HCT116 (cell line): ENCODE results near the gene EVL. TPM values are rescaled to one million over a fixed set of nuclear protein-coding genes. Genes with fewer than 3 reads are reported as not detected.

Source experiments
- ATAC-seq: fragments of 200-7000 bp; cut with Tn5 transposase; 2 replicates; pipeline ENCODE4 v1.9.1; 2020; ENCODE audit warnings: mild to moderate bottlenecking, moderate library complexity
- BruUV-seq: library from RNA; stranded (reverse); fragments of 400-500 nt; replicated peaks from 2 replicates; lab custom pipeline; 2021; lab: Mats Ljungman, UMichigan
- CTCF ChIA-PET: fragments of 300-600 bp; sonication (Branson Sonifier 250); formaldehyde crosslinking; loops from one replicate; lab custom pipeline; 2021; ENCODE audit warnings: antibody characterized with exemption; lab: Charles Lee
- POLR2A ChIA-PET: fragments of 300-600, 350-600 bp; sonication (Branson Sonifier 250); formaldehyde crosslinking; loops from one replicate; lab custom pipeline; 2021; ENCODE audit warnings: antibody characterized with exemption; lab: Charles Lee
- RAD21 ChIA-PET, 2 experiments: fragments of 300-600 bp; sonication (Branson Sonifier 250); formaldehyde crosslinking; loops; one replicate each; lab custom pipeline; 2023; ENCODE audit warnings: low total read pairs in 2 of 2; ENCODE audit not compliant: uncharacterized antibody in 2 of 2, unreplicated experiment in 2 of 2, low non-redundant PET in 1 of 2; lab: Charles Lee
- DNase-seq: peaks from one replicate; pipeline ENCODE4 v3.0.0-alpha.2; 2010; ENCODE audit warnings: low read depth, low spot score
- H2AFZ ChIP-seq: fragments of 200-600 bp; shearing (Covaris generic), sonication (generic); 2 replicates; pipeline ENCODE4 v1.6.1; 2017; ENCODE audit warnings: low read depth, mixed run types, mixed read lengths, antibody characterized with exemption, low read length; ENCODE audit not compliant: poor library complexity, severe bottlenecking
- H3K27ac ChIP-seq: 2 replicates; pipeline ENCODE4 v1.5.1; 2012; ENCODE audit warnings: low read depth, low read length
- H3K27me3 ChIP-seq: fragments of 200-600 bp; sonication (generic); 2 replicates; pipeline ENCODE4 v1.6.1; 2016; ENCODE audit warnings: mixed run types, low read length, mixed read lengths; ENCODE audit not compliant: insufficient read depth
- H3K36me3 ChIP-seq, 2 experiments: fragments of 200-500 bp in 1 of 2; fragments of 200-600 bp in 1 of 2; sonication (Bioruptor generic) in 1 of 2; sonication (generic) in 1 of 2; 2 replicates each; pipeline versions ENCODE4 v1.5.1 to v1.6.1; 2014 to 2016; ENCODE audit warnings: low read length in 2 of 2, inconsistent platforms in 1 of 2, mixed read lengths in 1 of 2, mixed run types in 1 of 2; ENCODE audit not compliant: insufficient read depth in 2 of 2, control insufficient read depth in 1 of 2
- H3K4me1 ChIP-seq, 2 experiments: fragments of 200-600 bp in 1 of 2; sonication (generic) in 1 of 2; 2 replicates each; pipeline versions ENCODE4 v1.5.1 to v1.6.1; 2012 to 2017; ENCODE audit warnings: low read length in 2 of 2, inconsistent platforms in 1 of 2, mild to moderate bottlenecking in 1 of 2, mixed read lengths in 1 of 2, mixed run types in 1 of 2, moderate library complexity in 1 of 2; ENCODE audit not compliant: insufficient read depth in 2 of 2, control insufficient read depth in 1 of 2
- H3K4me2 ChIP-seq: fragments of 200-600 bp; sonication (generic); 2 replicates; pipeline ENCODE4 v1.6.1; 2017; ENCODE audit warnings: mixed run types, low read length, mixed read lengths
- H3K4me3 ChIP-seq, 2 experiments: fragments of 200-600 bp in 1 of 2; sonication (generic) in 1 of 2; replicated peaks in 1 of 2; 2 replicates each; pipeline ENCODE4 v1.5.1; 2011 to 2016; ENCODE audit warnings: low read length in 2 of 2, control low read depth in 1 of 2, low read depth in 1 of 2, mild to moderate bottlenecking in 1 of 2, mixed read lengths in 1 of 2, mixed run types in 1 of 2
- H3K79me2 ChIP-seq: fragments of 200-600 bp; sonication (generic); 2 replicates; pipeline ENCODE4 v1.6.1; 2017; ENCODE audit warnings: mild to moderate bottlenecking, mixed run types, low read length, moderate library complexity, mixed read lengths; ENCODE audit not compliant: insufficient read depth
- H3K9ac ChIP-seq: fragments of 200-600 bp; sonication (generic); 2 replicates; pipeline ENCODE4 v1.6.1; 2016; ENCODE audit warnings: low read length, mixed read lengths
- H3K9me2 ChIP-seq: fragments of 200-600 bp; sonication (generic), shearing (Covaris generic); 2 replicates; pipeline ENCODE4 v1.6.1; 2017; ENCODE audit warnings: mixed run types, mild to moderate bottlenecking, moderate library complexity; ENCODE audit not compliant: insufficient read depth
- H3K9me3 ChIP-seq, 2 experiments: fragments of 200-500 bp in 1 of 2; fragments of 200-600 bp in 1 of 2; sonication (Bioruptor generic) in 1 of 2; sonication (generic) in 1 of 2; 2 replicates each; pipeline ENCODE4 v1.6.1; 2014 to 2017; ENCODE audit warnings: low read length in 2 of 2, mixed read lengths in 2 of 2, inconsistent platforms in 1 of 2, low read depth in 1 of 2, mild to moderate bottlenecking in 1 of 2, mixed run types in 1 of 2, moderate library complexity in 1 of 2; ENCODE audit not compliant: control insufficient read depth in 1 of 2, insufficient read depth in 1 of 2
- H4K20me1 ChIP-seq: fragments of 200-600 bp; sonication (generic), shearing (Covaris generic); 2 replicates; pipeline ENCODE4 v1.6.1; 2017; ENCODE audit warnings: mixed run types, mild to moderate bottlenecking, moderate library complexity; ENCODE audit not compliant: insufficient read depth
- CBX3 ChIP-seq: IDR thresholded peaks from 2 replicates; pipeline ENCODE4 v1.6.1; 2012; ENCODE audit warnings: low read depth
- CTCF ChIP-seq, 3 experiments: fragments of 200-600 bp in 1 of 3; sonication (generic) in 1 of 3; IDR thresholded peaks in 2 of 3; conservative IDR thresholded peaks in 1 of 3; 2 replicates each; pipeline ENCODE4 v1.5.1; 2012 to 2017; ENCODE audit warnings: low read depth in 2 of 3, low read length in 2 of 3, antibody characterized with exemption in 1 of 3, borderline replicate concordance in 1 of 3, control low read depth in 1 of 3, mild to moderate bottlenecking in 1 of 3, mixed read lengths in 1 of 3, mixed run types in 1 of 3, moderate library complexity in 1 of 3; ENCODE audit not compliant: insufficient read depth in 1 of 3
- EGR1 ChIP-seq: IDR thresholded peaks from 2 replicates; pipeline ENCODE4 v1.6.1; 2012; ENCODE audit warnings: low read depth
- ELF1 ChIP-seq: IDR thresholded peaks from 2 replicates; pipeline ENCODE4 v1.6.1; 2012; ENCODE audit warnings: low read depth, borderline replicate concordance
- EZH2phosphoT487 ChIP-seq: fragments of 200-600 bp; IDR thresholded peaks from 2 replicates; pipeline ENCODE4 v1.6.1; 2018; ENCODE audit warnings: antibody characterized with exemption, borderline replicate concordance
- FOSL1 ChIP-seq: IDR thresholded peaks from 2 replicates; pipeline ENCODE4 v1.6.1; 2012; ENCODE audit warnings: low read depth
- JUND ChIP-seq: IDR thresholded peaks from 2 replicates; pipeline ENCODE4 v1.6.1; 2012
- MAX ChIP-seq: IDR thresholded peaks from 2 replicates; pipeline ENCODE4 v1.6.1; 2012
- POLR2A ChIP-seq: IDR thresholded peaks from 2 replicates; pipeline ENCODE4 v1.7.0; 2011; ENCODE audit warnings: borderline replicate concordance; ENCODE audit not compliant: insufficient read depth, insufficient read length; ENCODE audit errors: extremely low read depth
- POLR2AphosphoS5 ChIP-seq: IDR thresholded peaks from 2 replicates; pipeline ENCODE4 v1.6.1; 2011; ENCODE audit warnings: mild to moderate bottlenecking, low read depth, low read length, moderate library complexity
- SIN3A ChIP-seq: IDR thresholded peaks from 2 replicates; pipeline ENCODE4 v1.6.1; 2012; ENCODE audit warnings: low read depth
- SP1 ChIP-seq: IDR thresholded peaks from 2 replicates; pipeline ENCODE4 v1.6.1; 2012; ENCODE audit warnings: low read depth
- SRF ChIP-seq: IDR thresholded peaks from 2 replicates; pipeline ENCODE4 v1.6.1; 2012; ENCODE audit warnings: low read depth
- YY1 ChIP-seq: IDR thresholded peaks from 2 replicates; pipeline ENCODE4 v1.6.1; 2011; ENCODE audit warnings: low read length, low read depth, moderate library complexity, mild to moderate bottlenecking; ENCODE audit not compliant: insufficient replicate concordance; ENCODE audit errors: extremely low read depth
- ZNF274 ChIP-seq: fragments of 200-500 bp; sonication (Bioruptor generic); IDR thresholded peaks from 2 replicates; pipeline ENCODE4 v1.6.1; 2014; ENCODE audit warnings: mild to moderate bottlenecking, low read depth, low read length, inconsistent platforms
- intact Hi-C: fragments of 100-400 bp; cut with micrococcal nuclease; formaldehyde crosslinking; loops from 2 replicates; pipeline ENCODE4 v1.10.0; 2022
- total RNA-seq: library from RNA; stranded (reverse); gene quantifications from one replicate; pipeline ENCODE4 v1.2.1, GENCODE V29; 2021; ENCODE audit not compliant: unreplicated experiment
- TF ChIP-seq, protein P1 (sequence below): IDR thresholded peaks from 2 replicates; pipeline ENCODE4 v1.6.1; 2011; ENCODE audit warnings: mild to moderate bottlenecking, low read length, moderate library complexity; ENCODE audit not compliant: insufficient replicate concordance; ENCODE audit errors: extremely low read depth

EVL gene
- total RNA-seq, 1 experiment from 2014 or later = 19.9 TPM

- Histone ChIP-seq H3K9me2 (no peaks in the 10 kb centered on the region), H3K27ac (no peak overlapping the region), H3K9ac (no peak overlapping the region), H3K79me2 (no peaks in the 10 kb centered on the region), H4K20me1 (no peaks in the 10 kb centered on the region), H3K9me3 (no peaks in the 10 kb centered on the region), H3K4me3 (no peak overlapping the region), H3K36me3 (no peaks in the 10 kb centered on the region), H3K4me2 (no peak overlapping the region), H3K4me1 (no peaks in the 10 kb centered on the region), H3K27me3 (no peaks in the 10 kb centered on the region), H2AFZ (no peak overlapping the region)
- DNase-seq = no peak
- ChIA-PET POLR2A (no interaction called here), RAD21 (no interaction called here), CTCF (interaction anchor here (1.0 to 1.2 kb wide), 1 partner anchor 71 kb away, joined by 3 to 4 read pairs; no protein-coding TSS in a partner anchor)
- BruUV-seq = no TSS peak
- no peak for TF ChIP-seq JUND
- no peak for TF ChIP-seq CTCF (IDR thresholded peaks at IDR 0.05 in 2 of 3, conservative IDR thresholded peaks at IDR 0.05 in 1 of 3; ENCODE audit: borderline replicate concordance in 1 of 3, insufficient read depth in 1 of 3, low read depth in 2 of 3, low read length in 2 of 3)
- no peak for TF ChIP-seq EGR1
- no peak for TF ChIP-seq FOSL1
- no peak for TF ChIP-seq POLR2AphosphoS5
- no peak for TF ChIP-seq POLR2A
- TF ChIP-seq SRF = no peak
- TF ChIP-seq ELF1 = no peak
- TF ChIP-seq YY1 = no peak
- no peak for TF ChIP-seq MAX
- no peak for TF ChIP-seq CBX3
- TF ChIP-seq, protein P1, sequence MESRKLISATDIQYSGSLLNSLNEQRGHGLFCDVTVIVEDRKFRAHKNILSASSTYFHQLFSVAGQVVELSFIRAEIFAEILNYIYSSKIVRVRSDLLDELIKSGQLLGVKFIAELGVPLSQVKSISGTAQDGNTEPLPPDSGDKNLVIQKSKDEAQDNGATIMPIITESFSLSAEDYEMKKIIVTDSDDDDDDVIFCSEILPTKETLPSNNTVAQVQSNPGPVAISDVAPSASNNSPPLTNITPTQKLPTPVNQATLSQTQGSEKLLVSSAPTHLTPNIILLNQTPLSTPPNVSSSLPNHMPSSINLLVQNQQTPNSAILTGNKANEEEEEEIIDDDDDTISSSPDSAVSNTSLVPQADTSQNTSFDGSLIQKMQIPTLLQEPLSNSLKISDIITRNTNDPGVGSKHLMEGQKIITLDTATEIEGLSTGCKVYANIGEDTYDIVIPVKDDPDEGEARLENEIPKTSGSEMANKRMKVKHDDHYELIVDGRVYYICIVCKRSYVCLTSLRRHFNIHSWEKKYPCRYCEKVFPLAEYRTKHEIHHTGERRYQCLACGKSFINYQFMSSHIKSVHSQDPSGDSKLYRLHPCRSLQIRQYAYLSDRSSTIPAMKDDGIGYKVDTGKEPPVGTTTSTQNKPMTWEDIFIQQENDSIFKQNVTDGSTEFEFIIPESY = no peak
- no peak for TF ChIP-seq EZH2phosphoT487
- no peak for TF ChIP-seq ZNF274
- no peak for TF ChIP-seq SP1
- no peak for TF ChIP-seq SIN3A
- intact Hi-C loops = no loop called here
- no peak for ATAC-seq
Measured at GRCh38 chr14:100121643-100122480, 56.6 kb downstream of the EVL start.
